Neural cell (in vitro differentiated cells): ENCODE data around the gene SLFN12L.

Source experiments
- EP300 ChIP-seq: fragments of 450-650 bp; conservative IDR thresholded peaks from 2 replicates; pipeline ENCODE4 v1.6.1; 2014; ENCODE audit warnings: antibody characterized with exemption, mild to moderate bottlenecking, moderate library complexity; ENCODE audit not compliant: poor library complexity, severe bottlenecking
- EZH2 ChIP-seq: fragments of 200-600, 300-800 bp; shearing (Covaris generic), sonication (generic); IDR thresholded peaks from 2 replicates; pipeline ENCODE4 v1.6.1; 2014; ENCODE audit warnings: antibody characterized with exemption, low read length, borderline replicate concordance, mild to moderate bottlenecking; ENCODE audit not compliant: insufficient read depth, poor library complexity, severe bottlenecking
- TF ChIP-seq, protein P1 (sequence below): fragments of 450-650 bp; IDR thresholded peaks from 2 replicates; pipeline ENCODE4 v1.5.1; 2014; ENCODE audit warnings: antibody characterized with exemption, mild to moderate bottlenecking, moderate library complexity; ENCODE audit not compliant: poor library complexity, severe bottlenecking

DNA sequence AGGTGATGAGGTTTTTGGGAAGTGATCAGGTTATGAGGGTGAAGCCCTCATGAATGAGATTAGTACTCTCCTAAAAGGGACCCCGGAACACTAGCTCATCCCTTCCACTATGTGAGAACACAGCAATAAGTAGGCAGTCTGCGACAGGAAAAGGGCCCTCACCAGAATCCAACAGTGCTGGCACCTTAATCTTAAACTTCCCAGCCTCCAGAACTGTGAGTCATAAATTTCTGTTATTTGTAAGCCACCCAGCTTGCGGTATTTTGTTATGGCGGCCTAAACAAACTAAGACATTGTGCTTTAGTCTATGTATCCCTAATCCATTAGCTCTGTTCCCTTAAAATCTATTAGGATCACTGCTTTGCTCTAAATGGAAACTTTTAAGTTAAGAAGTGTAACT, 113.7 kb downstream of the SLFN12L start:
- TF ChIP-seq, protein P1, sequence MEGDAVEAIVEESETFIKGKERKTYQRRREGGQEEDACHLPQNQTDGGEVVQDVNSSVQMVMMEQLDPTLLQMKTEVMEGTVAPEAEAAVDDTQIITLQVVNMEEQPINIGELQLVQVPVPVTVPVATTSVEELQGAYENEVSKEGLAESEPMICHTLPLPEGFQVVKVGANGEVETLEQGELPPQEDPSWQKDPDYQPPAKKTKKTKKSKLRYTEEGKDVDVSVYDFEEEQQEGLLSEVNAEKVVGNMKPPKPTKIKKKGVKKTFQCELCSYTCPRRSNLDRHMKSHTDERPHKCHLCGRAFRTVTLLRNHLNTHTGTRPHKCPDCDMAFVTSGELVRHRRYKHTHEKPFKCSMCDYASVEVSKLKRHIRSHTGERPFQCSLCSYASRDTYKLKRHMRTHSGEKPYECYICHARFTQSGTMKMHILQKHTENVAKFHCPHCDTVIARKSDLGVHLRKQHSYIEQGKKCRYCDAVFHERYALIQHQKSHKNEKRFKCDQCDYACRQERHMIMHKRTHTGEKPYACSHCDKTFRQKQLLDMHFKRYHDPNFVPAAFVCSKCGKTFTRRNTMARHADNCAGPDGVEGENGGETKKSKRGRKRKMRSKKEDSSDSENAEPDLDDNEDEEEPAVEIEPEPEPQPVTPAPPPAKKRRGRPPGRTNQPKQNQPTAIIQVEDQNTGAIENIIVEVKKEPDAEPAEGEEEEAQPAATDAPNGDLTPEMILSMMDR: no peak
- TF ChIP-seq EZH2 (no peak), EP300 (no peak)
